Activated gamma-delta T cell treated with anti-CD3 and anti-CD28 coated beads, Interleukin-2, amount 50 U/mL, for 16 hours (primary cell): ENCODE data around the gene KICS2.
A peak's percentile ranks its signal among the peaks of the same experiment; 100 is the strongest.
"Not testable (repeated sequence)": the region's sequence is repeated elsewhere in the genome, so short reads cannot be mapped to it uniquely, and the experiment has no call there.

Experiments used
- DNase-seq: peaks from one replicate; pipeline ENCODE4 v3.0.0-alpha.2; 2020; ENCODE audit warnings: low read depth

KICS2 gene

GRCh38 chr12:64222009-64222765 lies at the start of gene KICS2:
Gene KICS2 (minus strand): TSS chr12:64222296. CDS start chr12:64222237, 59 bp downstream.
- DNase-seq: peak; percentile 83

GRCh38 chr12:64270411-64270810 lies 48.3 kb upstream of the KICS2 start:
- no peak for DNase-seq

GRCh38 chr12:64269161-64269560 lies 47.1 kb upstream of the KICS2 start:
- DNase-seq: no peak

GRCh38 chr12:64268409-64268808 lies 46.3 kb upstream of the KICS2 start:
- no peak for DNase-seq

GRCh38 chr12:64265839-64266238 lies 43.7 kb upstream of the KICS2 start:
- no peak for DNase-seq

GRCh38 chr12:64261813-64262212 lies 39.7 kb upstream of the KICS2 start:
- no peak for DNase-seq

- DNase-seq: no peak
Measured at GRCh38 chr12:64258576-64258975, 36.5 kb upstream of the KICS2 start.

- no peak for DNase-seq
Measured at GRCh38 chr12:64256166-64256800, 34.2 kb upstream of the KICS2 start.

- no peak for DNase-seq
Measured at GRCh38 chr12:64255249-64255648, 33.2 kb upstream of the KICS2 start.

GRCh38 chr12:64253356-64253755 lies 31.3 kb upstream of the KICS2 start:
- no peak for DNase-seq

GRCh38 chr12:64252681-64253080 lies 30.6 kb upstream of the KICS2 start:
- DNase-seq: no peak

- no peak for DNase-seq
Measured at GRCh38 chr12:64243809-64244208, 21.7 kb upstream of the KICS2 start.

- no peak for DNase-seq
Measured at GRCh38 chr12:64240781-64241180, 18.7 kb upstream of the KICS2 start.

- DNase-seq: no peak
Measured at GRCh38 chr12:64237382-64237781, 15.3 kb upstream of the KICS2 start.

- DNase-seq: no peak
Measured at GRCh38 chr12:64236549-64236948, 14.5 kb upstream of the KICS2 start.

GRCh38 chr12:64232196-64232595 lies 10.1 kb upstream of the KICS2 start:
- no peak for DNase-seq

- no peak for DNase-seq
Measured at GRCh38 chr12:64229796-64230195, 7.7 kb upstream of the KICS2 start.

GRCh38 chr12:64229240-64229639 lies 7.1 kb upstream of the KICS2 start:
- no peak for DNase-seq

GRCh38 chr12:64225626-64226025 lies 3.5 kb upstream of the KICS2 start:
- no peak for DNase-seq

GRCh38 chr12:64221651-64222008 lies 466 bp downstream of the KICS2 start:
- peak; percentile 14 for DNase-seq

- DNase-seq: no peak
Measured at GRCh38 chr12:64220046-64220445, 2.0 kb downstream of the KICS2 start.

- no peak for DNase-seq
Measured at GRCh38 chr12:64219145-64219544, 3.0 kb downstream of the KICS2 start.

GRCh38 chr12:64218597-64218996 lies 3.5 kb downstream of the KICS2 start:
- no peak for DNase-seq

- not testable (repeated sequence) for DNase-seq
Measured at GRCh38 chr12:64217643-64218042, 4.5 kb downstream of the KICS2 start.
